DMS79 treated with DMSO at 0.1 percent for 48 hours (cell line): ENCODE results near the gene RASA3.
"Not testable (repeated sequence)": the region's sequence is repeated elsewhere in the genome, so short reads cannot be mapped to it uniquely, and the experiment has no call there.

ENCODE experiments used
- DNase-seq: peaks from one replicate; lab custom pipeline; 2025; lab: John Stamatoyannopoulos, UW

Gene RASA3

GRCh38 chr13:114020750-114021463 is 111.5 kb downstream of the RASA3 start:
- no peak for DNase-seq

- DNase-seq = not testable (repeated sequence)
These were observed 112.3 kb downstream of the RASA3 start for GRCh38 chr13:114020134-114020533.

GRCh38 chr13:114019367-114019766 is 113.1 kb downstream of the RASA3 start:
- no peak for DNase-seq

- no peak for DNase-seq
These were observed 113.9 kb downstream of the RASA3 start for GRCh38 chr13:114018461-114019055.

GRCh38 chr13:114017966-114018365 is 114.5 kb downstream of the RASA3 start:
- no peak for DNase-seq

GRCh38 chr13:114017028-114017630 is 115.3 kb downstream of the RASA3 start:
- DNase-seq = no peak

GRCh38 chr13:114016321-114017027 is 115.9 kb downstream of the RASA3 start:
- DNase-seq = no peak

GRCh38 chr13:114015969-114016295 is 116.5 kb downstream of the RASA3 start:
- DNase-seq = no peak

- DNase-seq = no peak
These were observed 117.1 kb downstream of the RASA3 start for GRCh38 chr13:114015111-114015968.

GRCh38 chr13:114013952-114014629 is 118.3 kb downstream of the RASA3 start:
- DNase-seq = no peak

GRCh38 chr13:114013336-114013735 is 119.1 kb downstream of the RASA3 start:
- DNase-seq = no peak

- no peak for DNase-seq
These were observed 119.5 kb downstream of the RASA3 start for GRCh38 chr13:114012921-114013320.

GRCh38 chr13:114012141-114012540 is 120.3 kb downstream of the RASA3 start:
- DNase-seq = no peak

GRCh38 chr13:114011226-114011625 is 121.2 kb downstream of the RASA3 start:
- no peak for DNase-seq

- DNase-seq = no peak
These were observed 121.9 kb downstream of the RASA3 start for GRCh38 chr13:114010401-114011101.

GRCh38 chr13:114009590-114010400 is 122.6 kb downstream of the RASA3 start:
- no peak for DNase-seq

GRCh38 chr13:114008964-114009589 is 123.3 kb downstream of the RASA3 start:
- no peak for DNase-seq

GRCh38 chr13:114007566-114007965 is 124.9 kb downstream of the RASA3 start:
- no peak for DNase-seq

GRCh38 chr13:114005206-114005724 is 127.2 kb downstream of the RASA3 start:
- no peak for DNase-seq
